ENCODE data around the gene FRS3. TPM values are rescaled to one million over a fixed set of nuclear protein-coding genes. Genes with fewer than 3 reads are reported as not detected.

Gene FRS3
- total RNA-seq, 1 experiment from 2014 or later, result 5.9 TPM

- no peak for TF ChIP-seq ZBTB33 (IDR thresholded peaks at IDR 0.05; ENCODE audit: extremely low read depth, insufficient replicate concordance, low read length)
These were observed 35.4 kb downstream of the FRS3 start (continued) for GRCh38 chr6:41744236-41744787.

- Histone ChIP-seq H3K9ac (ENCODE audit: low read length) (no peak overlapping the region), H3K4me1 (ENCODE audit: control insufficient read depth in 1 of 2, insufficient read depth in 2 of 2, low read length in 2 of 2) (peaks cover 6 to 19% of the 10 kb centered on the region in 2 experiments; a peak in 3 of 4 replicates), H3K4me3 (replicated peaks in 1 of 2; ENCODE audit: low read depth in 1 of 2, low read length in 2 of 2) (no peak overlapping the region), H3K27me3 (ENCODE audit: insufficient read depth, low read length) (no peaks in the 10 kb centered on the region), H3K9me3 (ENCODE audit: control insufficient read depth in 1 of 2, insufficient read depth in 1 of 2, low read depth in 1 of 2, low read length in 2 of 2) (no peaks in the 10 kb centered on the region), H4K20me1 (ENCODE audit: insufficient read depth) (no peaks in the 10 kb centered on the region), H3K9me2 (ENCODE audit: insufficient read depth) (no peaks in the 10 kb centered on the region), H2AFZ (ENCODE audit: low read depth, low read length, poor library complexity, severe bottlenecking) (no peak overlapping the region), H3K79me2 (ENCODE audit: insufficient read depth, low read length) (no peaks in the 10 kb centered on the region), H3K36me3 (ENCODE audit: control insufficient read depth in 1 of 2, insufficient read depth in 2 of 2, low read length in 2 of 2) (no peaks in the 10 kb centered on the region), H3K4me2 (ENCODE audit: low read length) (no peak overlapping the region), H3K27ac (ENCODE audit: low read depth, low read length) (no peak overlapping the region)
- ATAC-seq (no peak), DNase-seq (ENCODE audit: low read depth, low spot score) (no peak)
- ChIA-PET CTCF (no interaction called here), POLR2A (no interaction called here), RAD21 (ENCODE audit: low non-redundant PET in 1 of 2, low total read pairs in 2 of 2, uncharacterized antibody in 2 of 2, unreplicated experiment in 2 of 2) (no interaction called here)
- intact Hi-C loops (cut with micrococcal nuclease), result no loop called here
- no TSS peak for BruUV-seq (replicated peaks)
- no peak for TF ChIP-seq FOSL1 (IDR thresholded peaks at IDR 0.05; ENCODE audit: low read depth)
- TF ChIP-seq EGR1 (IDR thresholded peaks at IDR 0.05; ENCODE audit: low read depth), result no peak
- no peak for TF ChIP-seq MAX (IDR thresholded peaks at IDR 0.05)
- TF ChIP-seq TCF7L2 (IDR thresholded peaks at IDR 0.05; ENCODE audit: borderline replicate concordance, extremely low read depth, insufficient read depth, insufficient read length), result no peak
- no peak for TF ChIP-seq CBX3 (IDR thresholded peaks at IDR 0.05; ENCODE audit: low read depth)
- TF ChIP-seq ATF3 (IDR thresholded peaks at IDR 0.05), result no peak
- no peak for TF ChIP-seq POLR2A (IDR thresholded peaks at IDR 0.05; ENCODE audit: borderline replicate concordance, extremely low read depth, insufficient read depth, insufficient read length)
- TF ChIP-seq SIN3A (IDR thresholded peaks at IDR 0.05; ENCODE audit: low read depth), result no peak
- no peak for TF ChIP-seq CTCF (IDR thresholded peaks at IDR 0.05 in 2 of 3, conservative IDR thresholded peaks at IDR 0.05 in 1 of 3; ENCODE audit: borderline replicate concordance in 1 of 3, insufficient read depth in 1 of 3, low read depth in 2 of 3, low read length in 2 of 3)
- no peak for TF ChIP-seq YY1 (IDR thresholded peaks at IDR 0.05; ENCODE audit: extremely low read depth, insufficient replicate concordance, low read depth, low read length)
- TF ChIP-seq CEBPB (IDR thresholded peaks at IDR 0.05; ENCODE audit: low read depth), result no peak
- no peak for TF ChIP-seq REST (IDR thresholded peaks at IDR 0.05; ENCODE audit: low read depth)
- TF ChIP-seq RAD21 (IDR thresholded peaks at IDR 0.05; ENCODE audit: low read depth), result no peak
- TF ChIP-seq ZFX (IDR thresholded peaks at IDR 0.05), result no peak
- no peak for TF ChIP-seq SP1 (IDR thresholded peaks at IDR 0.05; ENCODE audit: low read depth)
- TF ChIP-seq ELF1 (IDR thresholded peaks at IDR 0.05; ENCODE audit: borderline replicate concordance, low read depth), result no peak
These were observed 36.1 kb downstream of the FRS3 start for GRCh38 chr6:41743406-41744235.
